Adipocyte (in vitro differentiated cells): ENCODE measurements around the gene SYNDIG1.

ENCODE experiments used
- DNase-seq: peaks from one replicate; pipeline ENCODE4 v3.0.0-alpha.2; 2015; ENCODE audit warnings: low read depth
- H3K27me3 ChIP-seq: replicated peaks from 2 replicates; pipeline ENCODE4 v1.7.0; 2013; ENCODE audit warnings: mild to moderate bottlenecking, low read length, moderate library complexity; ENCODE audit not compliant: control insufficient read depth, insufficient read depth
- H3K36me3 ChIP-seq: 2 replicates; pipeline ENCODE4 v1.7.0; 2013; ENCODE audit warnings: low read length, mild to moderate bottlenecking, moderate library complexity; ENCODE audit not compliant: control insufficient read depth, insufficient read depth, severe bottlenecking
- H3K4me1 ChIP-seq: 2 replicates; pipeline ENCODE4 v1.7.0; 2013; ENCODE audit warnings: mild to moderate bottlenecking, low read length, moderate library complexity; ENCODE audit not compliant: control insufficient read depth, insufficient read depth
- H3K4me3 ChIP-seq: 2 replicates; pipeline ENCODE4 v1.7.0; 2013; ENCODE audit warnings: mild to moderate bottlenecking, low read length, moderate library complexity
- H3K9ac ChIP-seq: 2 replicates; pipeline ENCODE4 v1.7.0; 2013; ENCODE audit warnings: mild to moderate bottlenecking, low read length, moderate library complexity
- H3K9me3 ChIP-seq: 2 replicates; pipeline ENCODE4 v1.7.0; 2013; ENCODE audit warnings: mild to moderate bottlenecking, low read length, moderate library complexity; ENCODE audit not compliant: control insufficient read depth

The SYNDIG1 gene

DNA sequence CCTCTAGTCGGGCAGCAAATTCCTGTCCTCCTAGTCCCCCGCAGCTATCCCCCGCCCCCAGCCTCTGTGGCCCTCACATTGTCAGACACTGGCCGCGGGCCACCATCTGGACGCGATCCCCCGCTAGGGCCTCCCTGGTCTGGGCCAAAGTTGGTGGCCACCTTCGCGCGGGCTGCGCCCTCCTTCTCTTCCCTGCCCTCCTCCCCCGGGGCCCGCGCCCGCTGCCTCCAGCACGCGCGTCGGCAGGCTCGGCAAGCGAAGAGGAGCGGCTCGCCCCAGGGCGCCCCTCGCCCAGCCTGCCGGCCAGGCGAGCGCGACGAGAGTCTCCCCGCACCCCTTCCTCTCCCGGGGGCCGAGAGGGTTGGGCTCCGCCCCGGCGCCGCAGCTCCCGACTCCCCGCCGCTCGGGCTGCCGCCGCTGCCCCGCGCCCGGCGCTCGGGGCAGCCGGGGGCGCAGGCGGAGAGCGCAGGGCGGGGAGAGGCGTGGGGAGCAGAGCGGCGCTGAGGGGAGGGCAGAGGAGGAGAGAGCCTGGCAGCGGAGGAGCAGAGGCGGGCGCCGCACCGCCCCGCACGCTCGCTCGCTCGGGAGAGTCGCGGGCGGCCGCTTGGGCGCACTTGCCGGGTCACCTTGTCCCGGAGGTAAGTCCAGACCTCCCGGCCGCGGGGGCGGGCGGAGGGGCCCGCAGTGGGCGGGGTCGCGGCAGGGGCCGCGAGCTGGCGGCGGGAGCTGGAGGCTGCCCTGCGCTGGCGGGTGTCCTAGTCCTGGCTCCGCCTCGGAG is at the start of gene SYNDIG1:
SYNDIG1 (plus strand) TSS at position 514 of the 778 bp plus-strand sequence. CDS start 73,469 bp downstream, outside the sequence.
- H3K4me1 ChIP-seq = peaks cover 30% of the 10 kb centered on the region

DNA sequence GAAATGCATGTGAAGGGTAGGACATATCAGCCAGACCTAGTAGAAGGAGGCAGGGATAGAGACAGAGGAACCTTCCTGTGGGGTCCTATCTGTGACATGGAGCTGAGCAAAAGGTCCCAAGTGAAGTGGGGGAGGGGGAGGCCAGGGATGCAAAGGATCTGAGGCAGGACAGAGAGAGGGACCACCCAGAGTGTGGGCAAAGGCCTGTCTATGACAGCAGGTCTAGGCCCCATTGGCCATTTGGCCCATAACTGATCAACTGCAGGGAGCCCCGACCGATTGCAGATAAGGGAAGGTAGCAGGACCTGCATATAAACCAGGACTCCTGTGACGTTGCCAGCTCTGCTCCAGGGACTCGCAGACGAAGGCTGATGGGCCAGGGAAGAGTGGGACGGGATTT is 49.6 kb upstream of the SYNDIG1 start:
- peaks cover 15% of the 10 kb centered on the region for H3K27me3 ChIP-seq
- peaks cover 22% of the 10 kb centered on the region for H3K9me3 ChIP-seq
- no peaks in the 10 kb centered on the region for H3K36me3 ChIP-seq
- H3K4me3 ChIP-seq = no peak overlapping the region
- H3K9ac ChIP-seq = no peak overlapping the region
- DNase-seq = no peak
- no peaks in the 10 kb centered on the region for H3K4me1 ChIP-seq

More for the DNA sequence above, at the start of gene SYNDIG1:
- peak; percentile 25 for DNase-seq
- H3K9ac ChIP-seq = peak within 1 kb of the TSS; percentile 80
- peak within 1 kb of the TSS; percentile 87 for H3K4me3 ChIP-seq
- peaks cover 4% of the 10 kb centered on the region for H3K27me3 ChIP-seq
- no peaks in the 10 kb centered on the region for H3K36me3 ChIP-seq
- no peaks in the 10 kb centered on the region for H3K9me3 ChIP-seq

- Histone ChIP-seq H3K4me1 (no peaks in the 10 kb centered on the region), H3K9ac (no peak overlapping the region), H3K9me3 (peaks cover 14% of the 10 kb centered on the region), H3K27me3 (peaks cover 21% of the 10 kb centered on the region), H3K4me3 (no peak overlapping the region), H3K36me3 (no peaks in the 10 kb centered on the region)
- no peak for DNase-seq
These were observed 48.9 kb upstream of the SYNDIG1 start for GRCh38 chr20:24420567-24420966.

GRCh38 chr20:24421071-24421470 is 48.4 kb upstream of the SYNDIG1 start:
- Histone ChIP-seq H3K9me3 (peaks cover 9% of the 10 kb centered on the region), H3K27me3 (peaks cover 26% of the 10 kb centered on the region), H3K36me3 (no peaks in the 10 kb centered on the region), H3K4me1 (no peaks in the 10 kb centered on the region), H3K4me3 (no peak overlapping the region), H3K9ac (no peak overlapping the region)
- DNase-seq = no peak

- no peaks in the 10 kb centered on the region for H3K9me3 ChIP-seq
- peaks cover 33% of the 10 kb centered on the region for H3K27me3 ChIP-seq
- no peaks in the 10 kb centered on the region for H3K36me3 ChIP-seq
- H3K9ac ChIP-seq = no peak overlapping the region
- no peak for DNase-seq
- no peak overlapping the region for H3K4me3 ChIP-seq
- H3K4me1 ChIP-seq = no peaks in the 10 kb centered on the region
These were observed 47.2 kb upstream of the SYNDIG1 start for GRCh38 chr20:24422091-24422760.

DNA sequence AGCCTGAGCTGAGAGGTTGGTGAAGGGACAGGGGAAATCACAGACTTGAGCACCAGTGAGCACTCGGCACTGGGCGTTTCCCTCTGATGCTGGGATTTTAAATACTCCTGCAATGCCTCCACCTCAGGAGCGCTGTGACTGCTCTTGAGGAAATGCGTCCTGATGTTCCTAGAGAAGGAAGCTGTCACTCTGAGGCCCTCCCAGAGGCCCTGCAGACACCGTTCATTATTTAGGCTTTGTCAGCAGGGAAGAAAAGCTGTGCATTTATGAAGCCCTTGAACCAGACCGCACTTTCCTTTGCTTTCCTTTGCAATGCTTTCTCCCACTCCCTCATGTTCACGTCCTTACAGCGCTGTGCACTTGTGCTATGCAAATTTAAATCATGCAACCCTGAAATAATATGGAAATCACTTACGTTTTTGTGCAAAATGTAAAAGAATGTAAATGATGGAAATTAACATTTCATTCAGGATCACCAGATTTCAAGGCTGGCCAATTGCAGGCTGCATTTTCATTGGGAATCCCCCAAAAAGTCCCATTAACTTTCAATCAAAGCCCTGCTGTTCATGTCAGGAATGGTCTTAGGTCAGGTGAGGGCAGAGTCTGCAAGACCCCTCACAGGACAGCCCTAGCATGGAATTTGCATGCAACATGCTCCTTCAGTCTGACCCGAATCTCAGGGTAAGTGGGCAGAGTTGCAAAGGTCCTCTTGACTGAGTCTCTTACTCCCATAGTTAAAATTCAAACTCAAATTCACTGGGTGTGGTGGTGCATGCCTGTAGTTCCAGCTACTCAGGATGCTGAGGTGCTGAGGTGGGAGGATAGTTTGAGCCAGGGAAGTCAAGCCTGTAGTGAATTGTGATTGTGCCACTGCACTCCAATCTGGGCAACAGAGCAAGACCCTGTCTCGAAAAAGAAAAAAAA is 45.8 kb upstream of the SYNDIG1 start:
- peaks cover 7% of the 10 kb centered on the region for H3K9me3 ChIP-seq
- no peak for DNase-seq
- H3K9ac ChIP-seq = no peak overlapping the region
- no peaks in the 10 kb centered on the region for H3K36me3 ChIP-seq
- no peaks in the 10 kb centered on the region for H3K4me1 ChIP-seq
- H3K27me3 ChIP-seq = peaks cover 36% of the 10 kb centered on the region
- H3K4me3 ChIP-seq = no peak overlapping the region

GRCh38 chr20:24425523-24426135 is 43.8 kb upstream of the SYNDIG1 start:
- DNase-seq = no peak
- Histone ChIP-seq H3K4me3 (no peak overlapping the region), H3K36me3 (no peaks in the 10 kb centered on the region), H3K9ac (no peak overlapping the region), H3K4me1 (no peaks in the 10 kb centered on the region), H3K9me3 (peaks cover 7% of the 10 kb centered on the region), H3K27me3 (peaks cover 46% of the 10 kb centered on the region)

DNA sequence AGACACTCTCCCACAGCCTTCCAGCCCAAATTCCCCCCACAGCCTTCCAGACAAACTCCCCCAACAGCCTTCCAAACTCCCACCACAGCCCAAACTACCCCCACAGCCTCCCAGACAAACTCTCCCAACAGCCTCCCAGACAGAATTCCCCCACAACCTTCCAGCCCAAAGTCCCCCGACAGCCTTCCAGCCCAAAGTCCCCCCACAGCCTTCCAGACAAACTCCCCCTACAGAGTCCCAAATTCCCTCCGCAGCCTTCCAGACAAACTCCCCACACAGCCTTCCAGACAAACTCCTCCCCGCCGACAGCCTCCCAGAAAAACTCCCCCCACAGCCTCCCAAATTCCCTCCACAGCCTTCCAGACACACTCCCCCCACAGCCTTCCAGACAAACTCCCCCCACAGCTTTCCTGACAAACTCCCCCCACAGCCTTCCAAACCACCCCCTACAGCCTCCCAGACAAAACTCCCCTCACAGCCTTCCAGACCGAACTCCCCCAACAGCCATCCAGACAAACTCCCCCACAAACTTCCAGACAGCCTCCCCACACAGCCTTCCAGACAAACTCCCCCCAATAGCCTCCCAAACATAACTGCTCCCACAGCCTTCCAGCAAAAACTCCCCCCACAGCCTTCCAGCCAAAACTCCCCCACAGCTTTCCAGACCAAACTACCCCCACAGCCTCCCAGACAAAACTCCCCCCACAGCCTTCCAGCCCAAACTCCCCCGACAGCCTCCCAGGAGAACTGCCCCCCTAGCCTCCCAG is 38.0 kb upstream of the SYNDIG1 start:
- no peak for DNase-seq

DNA sequence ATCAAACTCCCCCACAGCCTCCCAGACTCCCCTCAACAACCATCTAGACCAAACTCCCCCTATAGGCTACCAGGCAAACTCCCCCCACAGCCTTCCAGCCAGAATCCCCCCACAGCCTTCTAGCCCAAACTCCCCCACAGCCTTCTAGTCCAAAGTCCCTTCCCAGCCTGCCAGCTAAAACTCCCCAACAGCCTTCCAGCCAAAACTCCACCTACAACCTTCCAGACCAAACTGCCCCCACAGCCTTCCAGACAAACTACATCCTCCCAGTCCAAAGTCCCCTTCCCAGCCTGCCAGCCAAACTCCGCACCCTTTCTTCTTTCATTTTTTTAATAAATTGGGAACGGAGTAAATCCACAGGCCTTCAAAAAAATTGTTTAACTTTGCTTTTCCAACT is 37.4 kb upstream of the SYNDIG1 start:
- Histone ChIP-seq H3K4me3 (no peak overlapping the region), H3K4me1 (no peaks in the 10 kb centered on the region), H3K9me3 (peaks cover 7% of the 10 kb centered on the region), H3K36me3 (no peaks in the 10 kb centered on the region), H3K9ac (no peak overlapping the region), H3K27me3 (peaks cover 36% of the 10 kb centered on the region)
- DNase-seq = no peak

More for the DNA sequence above, 38.0 kb upstream of the SYNDIG1 start:
- peaks cover 7% of the 10 kb centered on the region for H3K9me3 ChIP-seq
- H3K4me3 ChIP-seq = no peak overlapping the region
- no peak overlapping the region for H3K9ac ChIP-seq
- no peaks in the 10 kb centered on the region for H3K4me1 ChIP-seq
- H3K27me3 ChIP-seq = peaks cover 37% of the 10 kb centered on the region
- no peaks in the 10 kb centered on the region for H3K36me3 ChIP-seq

- no peaks in the 10 kb centered on the region for H3K36me3 ChIP-seq
- peaks cover 13% of the 10 kb centered on the region for H3K4me1 ChIP-seq
- no peak for DNase-seq
- no peaks in the 10 kb centered on the region for H3K9me3 ChIP-seq
- H3K4me3 ChIP-seq = no peak overlapping the region
- H3K9ac ChIP-seq = no peak overlapping the region
- peaks cover 26% of the 10 kb centered on the region for H3K27me3 ChIP-seq
These were observed 33.3 kb upstream of the SYNDIG1 start for GRCh38 chr20:24436160-24436559.
